Activated CD4-positive, alpha-beta T cell treated with anti-CD3 and anti-CD28 coated beads for 24 hours (primary cell): ENCODE results near the gene RAB3GAP1.

Source experiments
- DNase-seq, 2 donors: peaks; one replicate each; pipeline ENCODE4 v3.0.0-alpha.2; 2020; ENCODE audit warnings: low read depth in 2 of 2

Gene RAB3GAP1

GRCh38 chr2:135163901-135164300, 111.8 kb downstream of the RAB3GAP1 start:
- DNase-seq, result no peak

DNA sequence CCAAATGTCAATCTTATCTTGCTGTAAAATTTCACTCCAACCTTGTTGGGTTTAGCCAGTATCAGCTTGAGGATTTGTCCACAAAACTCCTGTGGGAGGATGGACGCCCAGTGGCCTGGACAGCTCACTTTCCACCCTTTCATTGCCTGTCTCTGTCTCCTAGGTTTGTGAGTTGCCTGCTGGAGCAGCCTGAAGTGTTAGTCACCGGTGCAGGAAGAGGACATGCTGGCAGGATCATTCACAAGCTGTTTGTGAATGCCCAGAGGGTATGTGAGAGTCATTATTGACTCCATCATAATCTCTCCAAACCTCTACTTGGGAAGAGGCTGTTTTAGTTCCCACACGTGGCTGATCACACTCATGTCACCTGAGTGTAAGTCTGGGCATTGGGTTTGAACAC, 112.3 kb downstream of the RAB3GAP1 start:
- no peak for DNase-seq

GRCh38 chr2:135167273-135167672, 115.2 kb downstream of the RAB3GAP1 start:
- DNase-seq, result no peak

DNA sequence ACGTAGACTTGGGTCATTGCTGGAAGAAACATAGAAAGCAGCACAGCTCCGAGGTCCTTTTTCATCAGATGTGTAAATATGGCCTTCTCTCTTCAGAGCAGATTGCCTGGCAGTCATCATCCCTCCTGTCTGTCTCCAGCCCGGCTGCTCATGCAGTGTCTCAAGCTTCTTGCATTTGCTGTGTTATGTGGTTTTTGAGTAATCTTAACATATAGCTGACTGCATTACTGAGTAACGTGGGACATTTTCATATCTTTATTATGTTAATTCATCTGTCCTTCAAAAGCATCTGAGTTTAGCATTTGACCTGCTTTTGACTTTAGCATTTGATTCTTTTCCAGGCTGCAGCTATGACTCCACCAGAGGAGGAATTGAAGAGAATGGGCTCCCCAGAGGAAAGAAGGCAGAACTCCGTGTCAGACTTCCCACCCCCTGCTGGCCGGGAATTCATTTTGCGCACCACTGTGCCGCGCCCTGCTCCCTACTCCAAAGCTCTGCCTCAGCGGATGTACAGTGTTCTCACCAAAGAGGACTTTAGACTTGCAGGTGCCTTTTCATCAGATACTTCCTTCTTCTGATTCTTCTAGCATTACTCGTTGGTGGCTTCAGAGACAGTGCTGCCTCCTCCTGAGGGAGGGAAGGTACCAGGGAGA, 116.2 kb downstream of the RAB3GAP1 start:
- no peak for DNase-seq

DNA sequence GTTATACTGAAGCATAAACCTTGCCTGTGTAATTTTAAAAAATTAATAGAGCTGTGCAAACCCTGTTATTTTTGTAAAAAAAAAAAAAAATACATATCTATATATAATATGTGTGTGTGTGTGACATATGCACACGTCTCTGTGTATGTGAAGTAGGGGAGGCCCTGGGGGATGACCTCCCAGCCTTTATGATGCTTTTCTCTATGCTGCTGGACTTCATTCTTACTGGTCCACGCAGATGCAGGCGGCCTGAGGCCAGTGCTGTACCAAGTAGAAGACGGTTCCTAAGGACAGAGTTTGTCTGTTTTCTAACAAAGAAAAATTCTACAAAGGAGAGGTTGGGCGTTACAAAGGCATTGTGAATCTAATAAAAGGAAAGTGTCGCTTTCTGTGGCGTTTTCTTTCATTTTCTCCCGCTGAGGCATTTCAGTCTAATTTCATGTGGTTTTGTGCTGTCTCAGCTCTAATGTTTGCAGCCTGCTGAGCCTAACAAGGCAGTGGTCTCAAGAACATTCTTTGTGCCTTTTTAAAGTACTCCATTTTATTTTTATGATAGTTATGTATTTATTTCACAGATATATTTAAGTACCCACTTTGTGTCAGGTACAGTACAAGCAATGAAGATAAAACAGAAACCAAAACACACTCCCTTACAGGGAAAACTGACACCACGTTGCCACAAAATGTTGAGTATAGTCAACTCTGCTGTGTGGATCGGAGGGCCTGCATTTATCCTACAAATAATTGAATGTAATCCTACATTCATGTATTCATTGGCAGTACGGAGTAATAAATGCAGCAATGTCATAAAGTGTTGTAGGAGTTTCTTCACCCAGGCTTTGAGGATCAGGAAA, 118.0 kb downstream of the RAB3GAP1 start:
- DNase-seq, result no peak

GRCh38 chr2:135174049-135174809, 122.1 kb downstream of the RAB3GAP1 start:
- no peak for DNase-seq

DNA sequence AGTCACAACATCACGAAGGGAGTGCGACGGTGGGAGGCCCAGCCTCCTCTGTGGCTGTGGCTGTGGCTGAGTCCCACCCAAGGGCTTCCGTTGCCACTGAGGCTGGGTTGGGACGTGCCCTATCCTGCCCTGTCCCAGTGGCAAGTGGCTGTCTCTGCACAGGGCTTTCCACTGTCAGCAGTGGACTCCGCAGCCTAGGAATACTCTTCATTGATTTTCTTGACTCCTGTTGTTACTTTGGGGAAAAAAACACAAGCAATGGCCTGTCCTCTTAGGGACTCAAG, 122.7 kb downstream of the RAB3GAP1 start:
- no peak for DNase-seq

- DNase-seq, result no peak
Observed at GRCh38 chr2:135175177-135175576, 123.1 kb downstream of the RAB3GAP1 start.

DNA sequence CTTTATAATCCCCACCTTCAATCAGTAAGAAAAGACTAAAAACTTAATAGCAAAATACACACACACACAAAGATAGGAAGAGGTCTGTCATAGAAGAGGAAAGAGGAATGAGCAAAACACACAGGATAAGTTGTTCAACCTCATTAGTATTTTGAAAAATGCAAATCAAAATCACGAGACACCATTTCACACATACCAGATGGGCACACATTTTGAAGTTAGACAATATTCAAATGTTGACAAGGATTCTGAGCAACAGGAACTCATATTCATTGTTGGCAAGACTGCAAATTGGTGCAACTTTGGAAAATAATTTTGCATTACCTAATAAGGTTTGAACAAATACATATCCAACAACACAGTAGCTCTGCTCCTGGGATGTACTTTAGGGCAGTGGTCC, 127.6 kb downstream of the RAB3GAP1 start:
- no peak for DNase-seq

GRCh38 chr2:135182190-135182589, 130.1 kb downstream of the RAB3GAP1 start:
- DNase-seq, result no peak

GRCh38 chr2:135182601-135183000, 130.5 kb downstream of the RAB3GAP1 start:
- no peak for DNase-seq

DNA sequence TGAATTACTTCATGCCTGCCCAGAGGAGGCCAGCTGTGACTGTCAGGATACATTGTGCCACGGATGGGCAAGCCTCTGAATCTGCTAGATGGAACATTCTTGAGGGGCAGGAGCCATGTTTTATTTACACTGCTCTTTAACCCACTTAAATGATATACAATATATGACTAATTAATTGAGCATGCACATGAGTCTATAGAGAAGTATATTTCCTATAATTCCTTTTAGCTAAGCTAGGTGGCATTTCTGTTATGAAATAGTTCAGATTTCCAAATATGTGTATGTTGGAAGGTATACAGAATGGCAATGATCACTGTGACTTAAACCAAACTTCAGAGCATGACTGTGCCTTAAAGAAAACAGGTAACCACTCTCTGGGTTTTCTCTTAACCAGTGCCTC, 131.7 kb downstream of the RAB3GAP1 start:
- no peak for DNase-seq

DNA sequence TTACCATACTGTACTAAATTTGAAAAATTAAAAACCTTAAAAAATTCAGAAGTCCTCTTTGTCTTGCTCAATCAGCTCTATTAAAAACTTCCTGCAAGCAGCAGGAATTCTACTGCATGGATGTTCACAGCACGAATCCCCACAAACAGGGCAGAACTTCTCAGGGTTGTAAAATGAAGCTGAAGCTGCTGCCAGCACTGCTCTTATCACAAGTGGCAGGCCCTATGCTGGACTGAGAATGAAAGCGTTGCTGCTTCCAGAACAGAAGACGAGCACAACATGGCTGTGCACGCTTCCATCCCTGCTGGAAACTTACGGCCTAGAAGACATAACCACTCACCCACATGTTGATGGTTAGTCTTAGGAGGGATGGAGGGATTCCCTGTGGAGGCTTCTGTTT, 134.0 kb downstream of the RAB3GAP1 start:
- DNase-seq, result no peak

DNA sequence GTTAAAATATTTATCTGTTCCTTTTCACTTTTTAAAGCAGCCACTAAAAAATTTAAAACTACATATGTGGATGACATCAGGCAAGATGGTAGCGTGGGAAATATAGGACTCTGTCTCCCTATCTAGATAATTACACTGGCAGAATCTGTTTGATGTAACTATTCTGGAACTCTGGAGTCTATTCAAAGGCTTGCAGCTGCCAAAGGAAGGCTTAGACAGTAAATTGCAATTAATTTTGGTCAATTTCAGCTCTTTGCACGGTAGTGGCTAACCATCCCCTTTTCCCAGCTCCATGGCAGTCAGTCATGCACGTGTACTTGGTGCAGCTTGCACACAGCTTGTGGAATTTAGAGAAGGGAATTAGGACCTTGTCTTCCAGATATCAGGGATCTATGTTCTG, 135.2 kb downstream of the RAB3GAP1 start:
- DNase-seq, result no peak

DNA sequence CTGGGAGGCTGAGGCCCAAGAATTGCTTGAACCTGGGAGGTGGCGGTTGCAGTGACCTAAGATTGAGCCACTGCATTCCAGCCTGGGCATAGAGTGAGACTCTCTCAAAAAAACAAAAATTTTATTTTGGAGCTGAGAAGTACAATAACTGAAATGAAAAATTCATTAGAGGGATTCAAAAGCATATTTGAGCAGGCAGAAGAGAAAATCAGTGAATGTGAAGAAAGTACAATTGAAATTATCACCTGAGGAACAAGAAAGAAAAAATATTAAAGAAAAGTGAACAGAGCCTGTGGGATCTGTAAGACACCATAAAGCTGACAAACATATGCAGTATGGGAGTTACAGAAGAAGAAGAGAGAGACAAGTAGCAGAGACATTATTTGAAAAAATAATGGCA, 137.1 kb downstream of the RAB3GAP1 start:
- no peak for DNase-seq

GRCh38 chr2:135190799-135191198, 138.7 kb downstream of the RAB3GAP1 start:
- DNase-seq, result no peak

DNA sequence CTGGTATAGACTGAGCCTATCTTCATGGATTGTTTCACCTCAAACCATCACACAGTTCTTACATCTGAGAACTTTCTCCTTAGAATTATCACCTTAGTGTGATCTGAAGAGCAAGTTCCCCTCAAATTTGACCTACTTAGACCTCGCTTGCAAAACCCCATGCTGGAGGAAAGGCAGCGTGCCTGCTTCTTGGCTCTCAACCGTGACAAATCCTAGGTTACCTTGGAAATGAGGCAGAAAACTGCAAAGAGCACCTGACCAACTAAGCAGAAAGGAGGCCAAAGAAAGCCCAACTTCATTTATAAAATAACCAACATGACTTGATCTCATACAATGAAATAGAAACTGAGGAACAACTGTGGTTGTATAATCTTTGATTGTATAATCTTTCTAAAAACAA, 146.4 kb downstream of the RAB3GAP1 start:
- no peak for DNase-seq

- DNase-seq, result no peak
Observed at GRCh38 chr2:135202751-135203150, 150.7 kb downstream of the RAB3GAP1 start.

DNA sequence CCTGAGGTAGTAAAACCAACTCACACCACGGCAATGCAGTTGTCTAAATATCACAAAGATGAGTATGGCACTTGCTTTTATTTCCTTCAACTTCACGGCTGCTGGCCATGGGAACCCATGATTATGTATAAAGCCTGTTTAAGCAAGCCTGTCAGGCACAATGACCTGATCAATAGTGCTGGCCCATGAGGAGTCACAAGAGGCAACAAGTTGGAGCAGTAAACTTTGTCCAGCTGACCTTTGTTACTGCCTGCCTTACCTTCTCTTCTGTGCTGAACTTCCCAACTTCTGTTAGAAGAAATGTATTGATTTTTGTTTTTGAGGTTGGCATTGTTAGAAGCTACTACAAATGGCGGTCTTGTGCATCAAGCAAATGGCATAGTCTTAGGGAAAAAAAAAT, 151.9 kb downstream of the RAB3GAP1 start:
- no peak for DNase-seq

- no peak for DNase-seq
Observed at GRCh38 chr2:135208016-135208415, 155.9 kb downstream of the RAB3GAP1 start.

DNA sequence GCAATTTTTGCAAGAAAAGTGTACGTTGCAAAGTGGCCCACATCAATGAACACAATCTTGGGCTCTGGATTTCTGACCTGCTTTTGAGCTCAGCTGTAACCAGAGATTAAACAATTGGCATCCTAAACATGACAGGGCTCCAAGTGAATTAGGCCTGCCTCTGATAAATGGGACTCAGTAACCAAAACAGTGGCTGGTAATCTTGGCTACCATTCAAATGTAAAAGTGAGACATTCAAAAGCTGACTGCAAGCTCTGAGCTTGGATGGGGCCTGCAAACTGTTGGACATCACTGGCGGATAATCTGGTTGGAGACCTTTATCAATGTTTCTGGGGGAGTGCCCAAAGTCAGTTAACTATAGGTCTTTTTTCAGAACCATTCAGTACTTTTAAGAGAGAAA, 160.7 kb downstream of the RAB3GAP1 start:
- DNase-seq, result no peak

DNA sequence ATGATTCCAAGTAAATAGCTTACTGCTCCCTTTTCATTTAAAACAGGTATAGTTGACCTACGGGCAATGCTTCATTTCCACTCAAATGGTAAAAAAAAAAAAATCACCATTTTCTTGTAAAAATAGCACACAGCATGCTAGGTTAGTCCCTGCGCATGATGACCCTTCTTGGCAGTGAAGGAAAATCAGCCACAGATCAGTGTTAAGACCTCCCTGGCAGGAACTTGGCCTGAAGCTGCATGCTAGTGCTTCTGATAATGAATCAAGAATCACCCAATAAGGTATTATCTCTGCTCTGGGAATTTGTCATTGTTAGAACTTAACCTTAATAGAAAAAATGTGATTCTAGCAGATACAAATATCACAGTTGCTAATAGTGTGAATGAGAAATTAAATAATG, 166.3 kb downstream of the RAB3GAP1 start:
- DNase-seq, result no peak

GRCh38 chr2:135219226-135219625, 167.1 kb downstream of the RAB3GAP1 start:
- no peak for DNase-seq
